Muscle of leg (tissue), 11 donors: Measurements from ENCODE around the gene ZNF783. TPM values are rescaled to one million over a fixed set of nuclear protein-coding genes. Genes with fewer than 3 reads are reported as not detected.

Experiments
- DNase-seq: peaks from one replicate; pipeline ENCODE4 v3.0.0; 2013
- H3K27ac ChIP-seq: one replicate; pipeline ENCODE4 v1.5.1; 2013; ENCODE audit warnings: mild to moderate bottlenecking, low read length, control low read depth
- H3K27me3 ChIP-seq: one replicate; pipeline ENCODE4 v1.6.1; 2013; ENCODE audit warnings: low read length; ENCODE audit not compliant: control insufficient read depth, insufficient read depth
- H3K36me3 ChIP-seq: one replicate; pipeline ENCODE4 v1.6.1; 2013; ENCODE audit warnings: low read length; ENCODE audit not compliant: control insufficient read depth, insufficient read depth
- H3K4me1 ChIP-seq: one replicate; pipeline ENCODE4 v1.6.1; 2013; ENCODE audit warnings: low read length; ENCODE audit not compliant: control insufficient read depth, insufficient read depth
- H3K4me3 ChIP-seq: one replicate; pipeline ENCODE4 v1.5.1; 2013; ENCODE audit warnings: low read length, control low read depth
- H3K9me3 ChIP-seq: replicated peaks from 2 replicates; pipeline ENCODE4 v1.6.1; 2013; ENCODE audit warnings: low read depth, low read length; ENCODE audit not compliant: control insufficient read depth
- WGBS: methylation state at CpG from one replicate; pipeline ENCODE4 v1.1.5; 2013; ENCODE audit warnings: missing lambda C conversion rate; ENCODE audit not compliant: insufficient coverage; 5-methylcytosine and 5-hydroxymethylcytosine counted together
- polyA plus RNA-seq, 8 donors: library from polyadenylated mRNA; unstranded; fragments of 120-200 nt; gene quantifications; one replicate each; pipeline versions ENCODE4 v1.2.1 to v1.2.3, GENCODE V29; 2013; ENCODE audit warnings: inconsistent platforms in 1 of 8, low replicate concordance in 1 of 8; ENCODE audit not compliant: insufficient read length in 8 of 8, insufficient read depth in 1 of 8
- total RNA-seq: library from RNA; stranded (reverse); fragments of 120-200 nt; gene quantifications from one replicate; pipeline ENCODE4 v1.2.4, GENCODE V29; 2013

The ZNF783 gene
- total and polyA plus RNA-seq, 9 donors = 10.3 to 16.6 (median 11.8) TPM

DNA sequence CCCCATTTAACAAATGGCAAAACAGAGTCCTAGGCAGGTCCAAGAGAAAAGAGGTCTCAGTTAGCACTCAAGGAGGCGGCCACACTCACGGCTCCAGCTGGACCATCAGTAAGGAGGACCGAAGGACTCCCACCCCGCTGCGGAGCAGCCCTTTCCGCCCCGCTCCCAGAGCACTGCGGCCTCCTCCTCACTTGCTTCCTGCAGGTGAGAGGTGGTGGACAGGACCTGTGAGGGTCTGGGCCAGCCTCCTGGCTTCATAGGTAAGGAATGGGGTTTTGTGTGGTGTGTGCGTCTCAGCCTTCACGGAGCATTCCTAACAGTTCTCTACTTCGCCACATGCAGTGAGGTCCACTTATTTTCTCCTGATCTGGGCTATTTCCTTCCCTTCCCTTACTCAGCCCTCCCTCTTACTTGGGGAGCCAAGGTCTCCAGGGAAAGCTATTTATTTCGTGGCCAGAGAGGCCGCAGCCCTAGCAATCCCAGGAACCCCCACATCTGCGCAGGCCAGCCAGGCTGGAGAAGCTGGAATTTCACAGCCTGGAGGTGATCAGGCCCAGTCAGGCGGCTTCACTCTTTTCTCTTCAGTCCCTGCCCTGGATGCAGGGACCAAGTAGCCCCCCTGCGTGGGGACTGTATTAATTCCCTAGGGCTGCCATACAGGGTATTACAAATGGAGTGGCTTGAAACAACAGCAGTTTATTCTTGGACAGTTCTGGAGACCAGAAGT lies 45.9 kb downstream of the ZNF783 start:
- H3K4me3 ChIP-seq = no peak overlapping the region
- DNase-seq = no peak
- no peak overlapping the region for H3K27ac ChIP-seq
- 84% methylated on average over 6 of the region's 16 CpGs for whole genome bisulfite sequencing
- H3K9me3 ChIP-seq = no peaks in the 10 kb centered on the region
- H3K36me3 ChIP-seq = no peaks in the 10 kb centered on the region
- no peaks in the 10 kb centered on the region for H3K27me3 ChIP-seq
- H3K4me1 ChIP-seq = no peaks in the 10 kb centered on the region

- no peaks in the 10 kb centered on the region for H3K9me3 ChIP-seq
- peak; percentile 31 for DNase-seq
- H3K27ac ChIP-seq = no peak overlapping the region
- no peak overlapping the region for H3K4me3 ChIP-seq
- H3K4me1 ChIP-seq = no peaks in the 10 kb centered on the region
- no peaks in the 10 kb centered on the region for H3K36me3 ChIP-seq
- no peaks in the 10 kb centered on the region for H3K27me3 ChIP-seq
- no CpG with 5 or more reads among the region's 3 CpGs for WGBS
These were observed 48.3 kb downstream of the ZNF783 start for GRCh38 chr7:149310113-149310836.

DNA sequence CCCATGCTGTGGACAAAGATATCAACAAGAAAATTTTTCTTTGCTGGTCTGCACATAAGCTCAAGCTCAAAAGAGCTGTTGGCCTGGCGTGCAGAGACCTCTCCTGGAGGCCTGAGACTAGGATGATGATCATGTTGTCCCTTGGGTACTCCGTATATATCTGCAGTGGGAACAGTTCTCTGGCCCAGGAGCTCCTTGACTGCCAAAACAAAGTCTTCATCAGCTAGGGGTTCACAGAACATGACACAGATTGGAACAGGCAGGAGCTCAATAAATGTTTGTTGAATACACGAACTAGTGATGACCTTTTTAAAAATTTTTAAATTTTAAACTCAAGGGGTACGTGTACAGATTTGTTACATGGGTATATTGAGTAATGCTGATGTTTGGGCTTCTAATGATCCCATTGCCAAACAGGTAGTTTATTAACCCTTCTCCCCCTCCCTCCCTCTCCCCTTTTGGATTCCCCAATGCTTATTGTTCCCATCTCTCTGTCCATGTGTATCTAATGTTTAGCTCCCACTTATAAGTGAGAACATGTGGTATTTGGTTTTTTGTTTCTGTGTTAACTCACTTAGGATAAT lies 49.1 kb downstream of the ZNF783 start:
- Histone ChIP-seq H3K27ac (no peak overlapping the region), H3K4me3 (no peak overlapping the region), H3K4me1 (no peaks in the 10 kb centered on the region), H3K27me3 (no peaks in the 10 kb centered on the region), H3K9me3 (no peaks in the 10 kb centered on the region), H3K36me3 (no peaks in the 10 kb centered on the region)
- WGBS = 64% methylated on average over 2 of the region's 4 CpGs
- DNase-seq = no peak

- Histone ChIP-seq H3K36me3 (no peaks in the 10 kb centered on the region), H3K27ac (no peak overlapping the region), H3K4me3 (no peak overlapping the region), H3K27me3 (peaks cover 3% of the 10 kb centered on the region), H3K4me1 (no peaks in the 10 kb centered on the region), H3K9me3 (no peaks in the 10 kb centered on the region)
- no CpG with 5 or more reads among the region's 2 CpGs for WGBS
- DNase-seq = no peak
These were observed 52.0 kb downstream of the ZNF783 start for GRCh38 chr7:149313981-149314380.

GRCh38 chr7:149316606-149317005 lies 54.6 kb downstream of the ZNF783 start:
- H3K9me3 ChIP-seq = no peaks in the 10 kb centered on the region
- H3K27ac ChIP-seq = no peak overlapping the region
- DNase-seq = no peak
- no peak overlapping the region for H3K4me3 ChIP-seq
- peaks cover 3% of the 10 kb centered on the region for H3K27me3 ChIP-seq
- no peaks in the 10 kb centered on the region for H3K4me1 ChIP-seq
- no peaks in the 10 kb centered on the region for H3K36me3 ChIP-seq

DNA sequence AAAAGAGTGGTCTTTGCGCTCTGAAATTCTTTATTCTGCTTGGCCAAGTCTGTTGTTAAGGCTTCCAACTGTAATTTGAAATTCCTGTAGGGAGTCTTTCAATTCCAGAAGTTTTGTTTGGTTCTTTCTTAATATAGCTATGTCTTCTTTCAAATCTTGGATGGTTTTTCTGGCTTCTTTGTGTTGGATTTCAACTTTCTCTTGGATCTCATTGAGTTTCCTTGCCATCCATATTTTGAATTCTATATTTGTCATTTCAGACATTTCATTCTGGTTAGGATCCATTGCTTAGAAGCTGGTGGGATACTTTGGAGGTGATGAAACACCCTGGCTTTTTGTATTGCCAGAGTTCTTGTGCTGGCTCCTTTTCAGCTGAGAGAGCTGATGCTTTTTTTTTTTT lies 55.5 kb downstream of the ZNF783 start:
- no peaks in the 10 kb centered on the region for H3K4me1 ChIP-seq
- H3K9me3 ChIP-seq = no peaks in the 10 kb centered on the region
- H3K27ac ChIP-seq = no peak overlapping the region
- WGBS = no CpG with 5 or more reads among the region's 1 CpG
- no peaks in the 10 kb centered on the region for H3K36me3 ChIP-seq
- H3K4me3 ChIP-seq = no peak overlapping the region
- no peak for DNase-seq
- H3K27me3 ChIP-seq = peaks cover 3% of the 10 kb centered on the region

GRCh38 chr7:149317986-149318672 lies 56.1 kb downstream of the ZNF783 start:
- Histone ChIP-seq H3K4me3 (no peak overlapping the region), H3K27me3 (peaks cover 3% of the 10 kb centered on the region), H3K9me3 (no peaks in the 10 kb centered on the region), H3K36me3 (no peaks in the 10 kb centered on the region), H3K27ac (no peak overlapping the region), H3K4me1 (no peaks in the 10 kb centered on the region)
- 52% methylated on average over 9 of the region's 9 CpGs for whole genome bisulfite sequencing
- DNase-seq = no peak

GRCh38 chr7:149319376-149319775 lies 57.4 kb downstream of the ZNF783 start:
- H3K27ac ChIP-seq = no peak overlapping the region
- no peak for DNase-seq
- H3K27me3 ChIP-seq = peaks cover 3% of the 10 kb centered on the region
- H3K4me1 ChIP-seq = no peaks in the 10 kb centered on the region
- H3K36me3 ChIP-seq = no peaks in the 10 kb centered on the region
- no peaks in the 10 kb centered on the region for H3K9me3 ChIP-seq
- no CpG with 5 or more reads among the region's 6 CpGs for WGBS
- H3K4me3 ChIP-seq = no peak overlapping the region

DNA sequence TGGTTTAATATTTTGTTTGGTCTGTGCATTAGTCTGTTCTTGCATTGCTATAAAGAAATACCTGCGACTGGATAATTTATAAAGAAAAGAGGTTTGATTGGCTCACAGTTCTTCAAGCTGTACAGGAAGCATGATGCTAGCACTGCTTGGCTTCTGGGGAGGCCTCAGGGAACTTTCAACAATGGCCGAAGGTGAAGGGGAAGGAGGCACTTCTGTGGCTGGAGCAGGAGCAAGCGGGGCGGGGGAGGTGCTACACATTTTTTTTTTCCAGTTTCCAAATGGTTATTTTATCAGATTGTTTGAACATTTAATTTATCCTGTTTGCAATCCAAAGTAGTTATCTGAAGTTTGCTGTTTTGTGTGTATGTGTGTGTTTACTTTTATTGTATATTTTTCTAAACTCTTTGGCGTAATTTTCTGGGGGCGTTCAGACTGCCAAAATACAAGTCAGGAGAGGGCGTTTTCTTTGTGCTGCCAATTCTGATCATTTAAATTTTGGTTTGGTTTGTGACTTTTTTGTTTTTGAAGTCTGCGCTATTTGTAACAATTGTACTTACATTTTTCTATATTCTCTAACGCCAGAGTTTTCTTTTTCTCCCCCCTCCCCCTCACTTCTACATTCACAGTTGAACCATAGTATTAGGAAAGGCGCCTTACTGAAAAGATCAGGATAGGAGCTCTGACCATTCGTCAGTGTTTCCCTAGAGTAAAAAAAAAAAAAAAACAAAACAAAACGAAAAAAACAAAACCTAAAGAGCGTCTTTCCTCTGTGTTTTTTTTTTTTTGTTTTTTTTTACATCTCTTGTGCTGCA lies 58.5 kb downstream of the ZNF783 start:
- Histone ChIP-seq H3K4me3 (no peak overlapping the region), H3K27ac (no peak overlapping the region), H3K9me3 (no peaks in the 10 kb centered on the region), H3K4me1 (no peaks in the 10 kb centered on the region), H3K27me3 (peaks cover 3% of the 10 kb centered on the region), H3K36me3 (no peaks in the 10 kb centered on the region)
- no peak for DNase-seq
- WGBS = 63% methylated on average over 1 of the region's 13 CpGs
